GM18951 (cell line): ENCODE measurements around the gene LENG8.

Experiments used
- POLR2A ChIP-seq: IDR thresholded peaks from 4 replicates; pipeline ENCODE4 v1.6.1; 2011; ENCODE audit warnings: mild to moderate bottlenecking; ENCODE audit not compliant: insufficient read length, insufficient read depth; ENCODE audit errors: extremely low read depth
- in situ Hi-C: fragments of 300-500 bp; cut with MboI; formaldehyde crosslinking; loops from one replicate; pipeline ENCODE4 v1.12.0; 2022; ENCODE audit warnings: low sequenced_read_pairs, mixed read lengths, inconsistent platforms; ENCODE audit not compliant: unreplicated experiment

The LENG8 gene

DNA sequence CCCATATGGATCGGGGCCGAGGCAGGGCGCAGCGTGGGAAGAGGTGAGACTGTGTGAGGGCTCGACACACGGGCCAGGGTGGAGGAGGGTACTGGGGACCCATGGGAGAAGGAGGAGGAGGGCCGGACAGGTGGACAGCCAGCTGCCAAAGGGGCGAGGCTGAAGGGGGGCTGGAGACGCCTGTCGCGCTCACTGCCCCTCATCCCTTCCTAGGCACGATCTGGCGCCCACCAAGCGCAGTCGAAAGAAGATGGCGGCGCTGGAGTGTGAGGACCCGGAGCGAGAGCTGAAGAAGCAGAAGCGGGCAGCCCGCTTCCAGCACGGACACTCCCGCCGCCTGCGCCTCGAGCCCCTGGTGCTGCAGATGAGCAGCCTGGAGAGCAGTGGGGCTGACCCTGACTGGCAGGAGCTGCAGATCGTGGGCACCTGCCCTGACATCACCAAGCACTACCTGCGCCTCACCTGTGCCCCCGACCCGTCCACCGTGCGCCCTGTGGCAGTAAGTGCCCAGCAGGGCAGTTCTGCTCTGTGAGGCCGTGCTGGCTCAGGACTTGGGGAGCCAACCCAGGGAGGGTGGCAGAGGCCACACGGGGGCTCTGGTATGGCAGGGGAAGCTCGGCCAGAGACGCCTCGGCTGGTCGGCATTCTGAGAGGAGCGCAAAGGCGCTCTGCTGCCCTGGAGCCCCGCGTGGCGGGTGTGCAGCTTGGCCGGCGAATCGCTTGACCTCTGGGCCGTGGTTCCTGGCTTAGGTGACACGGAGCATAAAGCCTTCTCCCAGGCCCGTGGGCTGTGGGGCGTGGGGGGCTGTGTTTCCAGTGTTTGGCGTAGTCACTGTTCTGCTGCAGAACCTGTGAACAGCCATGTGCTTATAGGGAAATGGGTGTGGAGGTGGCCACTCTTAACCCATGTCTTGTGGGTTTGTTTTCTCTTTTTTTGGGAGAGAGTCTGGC lies 7.7 kb downstream of the LENG8 start:
- in situ Hi-C loops: no loop called here
- TF ChIP-seq POLR2A: no peak

DNA sequence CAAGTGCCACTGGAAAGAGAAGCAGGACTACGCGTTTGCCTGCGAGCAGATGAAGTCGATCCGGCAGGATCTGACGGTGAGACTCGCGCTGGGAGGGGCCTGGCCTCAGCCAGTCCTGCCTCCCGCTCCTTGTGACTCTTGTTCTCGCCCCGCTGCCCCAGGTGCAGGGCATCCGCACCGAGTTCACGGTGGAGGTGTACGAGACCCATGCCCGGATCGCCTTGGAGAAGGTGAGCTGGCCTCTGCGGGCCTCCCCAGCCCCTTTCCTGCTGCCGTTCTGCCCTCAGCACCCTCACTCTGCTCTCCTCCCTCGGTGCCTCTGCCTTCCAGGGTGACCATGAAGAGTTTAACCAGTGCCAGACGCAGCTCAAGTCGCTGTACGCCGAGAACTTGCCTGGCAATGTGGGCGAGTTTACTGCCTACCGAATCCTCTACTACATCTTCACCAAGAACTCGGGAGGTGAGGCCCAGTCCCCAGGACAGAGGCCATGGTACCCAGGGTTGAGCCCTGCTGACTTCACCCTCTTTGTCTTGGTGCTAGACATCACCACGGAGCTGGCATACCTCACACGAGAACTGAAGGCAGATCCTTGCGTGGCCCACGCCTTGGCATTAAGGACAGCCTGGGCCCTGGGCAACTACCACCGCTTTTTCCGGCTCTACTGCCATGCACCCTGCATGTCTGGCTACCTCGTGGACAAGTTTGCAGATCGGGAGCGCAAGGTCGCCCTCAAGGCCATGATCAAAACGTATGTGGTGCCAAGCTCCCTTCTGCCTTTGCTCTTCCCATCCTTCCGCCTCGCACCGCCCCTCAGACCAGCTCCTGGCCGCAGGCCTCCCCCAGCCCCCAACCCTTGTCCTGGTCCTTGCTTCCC lies 9.0 kb downstream of the LENG8 start:
- in situ Hi-C loops: no loop called here
- TF ChIP-seq POLR2A: no peak

DNA sequence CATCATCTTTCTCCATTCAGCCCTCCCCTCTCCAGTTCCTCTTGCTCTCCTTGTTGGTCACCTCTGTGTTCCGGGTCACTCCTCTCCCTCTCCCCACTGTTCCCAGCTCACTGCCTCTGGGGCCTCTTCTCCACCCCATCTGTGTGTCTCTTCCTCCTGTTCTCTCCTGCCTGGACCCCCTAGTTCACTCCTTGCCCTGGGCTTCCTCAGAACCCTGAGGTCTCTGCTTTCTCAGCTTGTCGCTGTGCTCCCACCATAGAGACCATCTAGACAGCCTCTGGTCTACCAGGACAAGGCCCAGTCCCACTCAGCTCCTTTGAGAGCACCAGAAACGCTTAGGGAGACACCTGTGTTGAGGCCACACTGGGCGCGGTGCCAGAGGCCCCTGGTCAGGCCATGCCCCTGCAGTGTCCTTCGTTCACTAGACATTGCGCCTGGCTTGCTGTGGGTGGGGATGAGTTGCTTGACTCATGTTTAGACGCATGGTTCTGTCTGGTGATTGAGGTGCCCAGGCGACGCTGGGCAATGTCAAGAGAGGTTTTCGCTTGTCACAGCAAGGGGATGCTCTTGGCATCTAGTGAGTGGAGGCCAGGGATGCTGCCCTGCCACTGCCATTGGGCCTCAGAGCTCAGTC lies 9.8 kb downstream of the LENG8 start:
- TF ChIP-seq POLR2A: no peak
- in situ Hi-C loops: no loop called here

DNA sequence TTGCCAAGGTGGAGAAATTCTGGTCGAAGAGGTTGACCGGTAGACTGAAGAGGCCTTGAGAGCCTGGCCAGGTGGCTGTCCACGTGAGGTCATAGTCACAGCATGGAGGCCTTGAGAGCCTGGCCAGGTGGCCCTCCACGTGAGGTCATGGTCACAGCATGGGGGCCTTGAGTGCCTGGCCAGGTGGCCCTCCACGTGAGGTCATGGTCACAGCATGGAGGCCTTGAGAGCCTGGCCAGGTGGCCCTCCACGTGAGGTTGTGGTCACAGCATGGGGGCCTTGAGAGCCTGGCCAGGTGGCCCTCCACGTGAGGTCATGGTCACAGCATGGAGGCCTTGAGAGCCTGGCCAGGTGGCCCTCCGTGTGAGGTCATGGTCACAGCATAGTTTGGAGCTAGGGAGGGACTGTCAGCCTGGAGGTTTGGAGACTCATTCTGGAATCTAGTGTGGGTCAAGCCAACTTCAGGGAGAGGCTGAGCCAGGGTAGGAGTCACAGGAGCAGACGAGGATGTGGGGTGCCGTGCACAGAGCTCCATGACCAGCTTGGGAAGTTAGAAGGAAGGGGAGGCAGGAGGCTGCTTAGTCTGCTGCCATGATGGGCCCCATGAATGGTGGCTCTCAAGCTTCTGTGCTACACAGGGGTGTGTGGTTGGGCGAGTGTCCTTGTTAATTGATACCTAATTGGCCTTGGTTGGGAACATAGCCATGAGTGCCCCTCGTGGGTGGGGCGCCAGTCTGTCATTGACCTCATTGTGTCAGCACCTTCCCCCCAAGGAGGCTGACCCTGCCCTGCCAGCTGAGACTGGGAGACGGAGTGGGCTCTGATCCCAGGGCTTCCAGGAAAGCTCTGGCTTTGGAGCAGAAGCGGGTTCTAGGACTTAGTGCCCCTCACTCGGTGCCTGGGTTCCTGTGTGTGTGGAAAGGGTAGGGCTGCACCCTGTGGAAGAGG lies 10.6 kb downstream of the LENG8 start:
- no peak for TF ChIP-seq POLR2A
- in situ Hi-C loops: no loop called here

DNA sequence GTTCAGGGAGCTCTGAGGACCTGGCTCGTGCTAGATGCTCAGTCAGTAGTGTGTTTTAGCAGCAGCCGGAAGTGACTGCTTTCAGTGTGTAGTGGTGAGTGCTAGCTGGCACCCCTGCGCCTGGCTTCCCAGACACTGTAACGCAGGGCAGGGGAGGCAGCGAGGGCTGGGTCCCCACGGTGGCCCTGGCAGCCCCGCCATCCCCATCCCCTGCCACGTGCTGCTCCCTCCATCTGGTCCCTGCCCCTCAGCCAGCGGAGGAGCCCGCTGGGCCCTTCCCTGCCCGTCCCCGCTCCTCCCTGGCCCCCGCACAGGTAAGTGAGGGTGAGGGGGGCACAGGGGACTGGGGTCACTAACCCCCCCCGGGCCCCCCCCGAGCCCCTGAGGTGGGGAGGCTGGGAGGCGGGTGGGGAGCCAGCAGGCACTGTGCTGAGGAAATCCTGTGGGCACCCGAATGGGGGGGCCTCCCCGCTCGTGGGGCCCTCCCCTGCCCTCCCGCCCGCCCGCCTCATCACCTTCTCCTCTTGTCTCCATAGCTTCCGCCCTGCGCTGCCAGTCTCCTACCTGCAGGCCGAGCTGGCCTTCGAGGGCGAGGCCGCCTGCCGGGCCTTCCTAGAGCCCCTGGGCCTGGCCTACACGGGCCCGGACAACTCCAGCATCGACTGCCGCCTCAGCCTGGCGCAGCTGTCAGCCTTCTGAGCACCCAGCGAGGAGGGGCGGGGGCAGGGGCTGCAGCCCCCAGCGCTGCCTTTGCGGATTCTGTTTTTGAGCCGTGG lies 11.4 kb downstream of the LENG8 start:
- no peak for TF ChIP-seq POLR2A
- in situ Hi-C loops: no loop called here

DNA sequence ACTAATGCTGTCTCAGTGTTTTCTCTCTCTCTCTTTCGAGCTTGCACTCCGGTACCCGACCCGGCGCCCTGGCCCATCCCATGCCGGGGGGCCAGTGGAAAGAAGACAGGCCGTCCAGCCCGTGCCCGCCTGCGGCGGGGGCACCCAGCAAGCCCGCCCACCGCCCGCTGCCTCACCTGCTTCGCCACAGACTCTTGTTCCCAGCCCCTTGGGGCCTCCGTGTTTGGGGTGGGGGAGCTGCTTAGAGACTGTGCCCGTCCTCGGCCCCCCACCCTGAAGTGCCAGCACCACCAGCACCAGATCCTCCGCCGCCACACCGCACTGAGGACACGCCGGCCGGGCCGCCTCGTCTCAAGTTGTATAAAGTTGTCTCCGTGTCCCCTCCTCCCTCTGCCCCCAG lies 12.2 kb downstream of the LENG8 start:
- TF ChIP-seq POLR2A: no peak
- in situ Hi-C loops: no loop called here

DNA sequence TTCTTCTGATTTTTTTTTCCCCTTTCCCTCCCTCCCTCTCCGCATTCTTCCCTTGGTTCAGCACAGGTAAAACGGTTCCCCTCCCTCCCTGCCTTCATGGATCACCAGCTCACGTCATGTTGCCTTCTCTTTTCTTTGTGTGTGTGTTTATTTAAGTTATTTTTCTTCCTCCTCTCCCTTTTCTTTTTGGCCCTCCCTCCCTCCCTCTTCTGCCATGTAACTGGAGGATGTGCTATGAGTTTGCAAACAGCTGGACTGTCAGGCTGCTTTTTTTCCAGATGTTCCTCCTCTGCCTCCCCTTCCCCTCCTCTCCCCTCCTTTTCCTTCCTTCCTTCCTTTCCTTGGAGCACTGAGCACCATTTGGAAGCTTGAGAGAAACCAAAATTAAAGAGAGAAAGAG lies 12.6 kb downstream of the LENG8 start:
- in situ Hi-C loops: no loop called here
- TF ChIP-seq POLR2A: no peak

DNA sequence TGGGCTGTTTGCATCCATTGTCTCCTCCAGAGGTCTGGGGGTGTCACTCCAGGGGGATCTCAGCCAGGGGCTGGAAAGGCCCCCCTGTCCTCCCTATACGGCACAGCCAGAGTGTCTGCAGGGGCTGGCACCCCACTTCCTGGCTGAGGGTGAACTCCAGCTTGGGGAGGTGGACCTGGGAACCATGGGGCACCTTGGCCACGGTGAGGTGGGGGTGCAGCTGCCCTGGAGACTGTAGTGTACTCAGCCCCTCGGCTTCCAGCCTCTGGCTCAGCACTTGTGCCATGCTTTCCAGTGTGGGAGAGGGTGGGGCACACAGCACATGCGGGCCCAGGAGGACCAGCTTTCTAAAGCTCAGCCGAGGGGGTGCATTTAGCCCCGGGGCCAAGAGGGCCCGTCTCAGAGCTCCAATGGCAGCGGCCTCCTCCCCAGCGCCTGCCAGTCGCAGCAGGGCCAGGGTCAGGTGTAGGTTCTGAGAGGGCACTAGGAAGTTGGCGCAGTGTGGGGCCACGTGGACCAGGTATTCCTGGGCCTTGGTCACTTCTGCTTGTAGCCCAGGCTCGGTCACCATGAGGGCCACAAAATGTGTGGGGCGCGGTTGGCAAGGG lies 13.2 kb downstream of the LENG8 start:
- in situ Hi-C loops: no loop called here
- TF ChIP-seq POLR2A: no peak

DNA sequence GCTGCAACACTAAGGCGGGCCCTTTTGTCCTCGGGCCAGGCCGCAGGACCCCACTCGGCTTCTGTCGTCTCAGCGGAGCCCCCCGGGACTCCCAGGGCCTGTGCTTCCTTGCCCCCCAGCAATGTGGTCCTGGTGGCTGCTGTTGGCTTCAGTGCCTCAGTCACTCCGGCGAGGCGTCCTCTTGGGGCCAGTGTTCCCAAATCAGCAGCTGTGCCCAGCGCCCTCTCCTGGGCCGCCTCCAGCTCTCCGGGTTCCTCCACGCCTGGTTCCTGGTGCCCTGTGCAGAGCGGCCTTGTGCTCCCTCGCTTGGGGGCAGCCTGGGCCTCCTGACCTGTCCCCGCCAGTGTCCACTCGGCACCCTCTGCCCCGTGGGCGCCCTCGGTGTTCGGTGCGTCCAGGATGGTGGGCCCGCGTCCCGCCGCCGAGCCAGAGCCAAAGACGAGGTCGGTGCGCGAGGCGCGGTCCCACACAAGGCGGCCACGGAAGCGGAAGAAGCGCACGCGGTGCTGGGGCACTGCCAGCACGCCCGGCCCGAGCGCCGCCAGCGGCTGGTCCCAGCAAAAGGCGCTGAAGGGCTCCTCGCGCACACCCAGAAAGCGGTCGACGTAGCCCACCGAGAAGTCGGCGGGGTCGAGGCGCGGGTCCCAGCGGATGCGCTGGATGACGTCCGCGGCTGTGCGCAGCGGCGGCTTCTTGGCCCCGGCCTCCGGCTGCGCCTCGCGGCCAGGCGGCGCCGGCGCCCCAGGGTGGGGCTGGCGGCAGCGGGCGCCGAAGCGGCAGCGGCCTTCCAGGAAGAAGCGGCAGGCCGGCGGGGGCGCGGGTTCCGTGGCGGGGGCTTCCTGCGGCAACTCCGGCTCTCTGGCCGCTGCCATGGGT lies 13.9 kb downstream of the LENG8 start:
- no peak for TF ChIP-seq POLR2A
- in situ Hi-C loops: no loop called here

DNA sequence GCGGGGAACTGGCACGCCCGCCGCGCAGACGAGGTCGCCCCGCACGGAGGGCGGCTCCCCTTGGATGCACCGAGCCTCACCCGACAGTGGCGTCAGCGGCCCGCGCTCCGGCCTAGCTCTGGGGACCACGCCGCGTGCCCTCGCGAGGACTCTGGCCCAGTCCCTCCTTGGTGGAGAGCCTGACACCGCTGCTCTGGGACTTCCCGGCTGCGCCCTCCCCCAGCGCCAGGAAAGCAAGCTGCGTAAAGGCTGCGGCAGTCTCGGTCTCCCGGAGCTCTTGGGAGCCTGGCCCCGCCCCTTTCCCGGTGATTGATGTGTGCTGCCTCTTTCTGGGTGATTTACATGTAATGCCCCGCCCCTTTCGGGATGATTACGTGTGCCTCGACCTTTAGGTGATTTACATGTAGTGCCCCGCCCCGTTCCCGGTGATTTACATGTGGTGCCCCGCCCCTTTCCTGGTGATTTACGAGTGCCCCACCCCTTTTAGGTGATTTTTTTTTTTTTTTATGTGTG lies 14.6 kb downstream of the LENG8 start, which contains the start of gene LENG9:
Gene LENG9 (minus strand): TSS at position 248 of the 513 bp plus-strand sequence. CDS start 252 bp downstream, outside the sequence.
- in situ Hi-C loops: no loop called here
- TF ChIP-seq POLR2A: peak; percentile 80
